Measurements from ENCODE around the gene MACROD2.

Gene MACROD2

GRCh38 chr20:14000917-14001316 lies 5.6 kb downstream of the MACROD2 start:
- no peak for ATAC-seq
- TF ChIP-seq TCF4 (CRISPR knock-in tag; IDR thresholded peaks at IDR 0.05; ENCODE audit: borderline replicate concordance) (no peak), ZFP3 (CRISPR knock-in tag; IDR thresholded peaks at IDR 0.05) (no peak), CREB5 (CRISPR knock-in tag; IDR thresholded peaks at IDR 0.05; ENCODE audit: low read depth) (no peak), ZNF8 (CRISPR knock-in tag; IDR thresholded peaks at IDR 0.05) (no peak), ZNF70 (CRISPR knock-in tag; IDR thresholded peaks at IDR 0.05) (no peak), BACH2 (CRISPR knock-in tag; IDR thresholded peaks at IDR 0.05; ENCODE audit: borderline replicate concordance) (no peak), ZFP30 (CRISPR knock-in tag; IDR thresholded peaks at IDR 0.05) (no peak), GLIS3 (CRISPR knock-in tag; IDR thresholded peaks at IDR 0.05) (no peak), CSDC2 (CRISPR knock-in tag; IDR thresholded peaks at IDR 0.05) (no peak), TOX (CRISPR knock-in tag; IDR thresholded peaks at IDR 0.05; ENCODE audit: borderline replicate concordance) (no peak), ISL1 (CRISPR knock-in tag; IDR thresholded peaks at IDR 0.05) (no peak)

GRCh38 chr20:14005996-14006395 lies 10.7 kb downstream of the MACROD2 start:
- no peak for ATAC-seq
- TF ChIP-seq OSR1 (CRISPR knock-in tag; IDR thresholded peaks at IDR 0.05) (no peak), ZFP30 (CRISPR knock-in tag; IDR thresholded peaks at IDR 0.05) (no peak), ZC3H10 (CRISPR knock-in tag; IDR thresholded peaks at IDR 0.05) (no peak), CREB5 (CRISPR knock-in tag; IDR thresholded peaks at IDR 0.05; ENCODE audit: low read depth) (no peak), GLIS3 (CRISPR knock-in tag; IDR thresholded peaks at IDR 0.05) (no peak), ZNF70 (CRISPR knock-in tag; IDR thresholded peaks at IDR 0.05) (no peak), ZNF565 (CRISPR knock-in tag; conservative IDR thresholded peaks at IDR 0.05; ENCODE audit: low read depth) (no peak), POU6F1 (CRISPR knock-in tag; IDR thresholded peaks at IDR 0.05; ENCODE audit: borderline replicate concordance, low read depth) (no peak), ESRRG (CRISPR knock-in tag; IDR thresholded peaks at IDR 0.05) (no peak), TOX (CRISPR knock-in tag; IDR thresholded peaks at IDR 0.05; ENCODE audit: borderline replicate concordance) (no peak), ARNTL (CRISPR knock-in tag; IDR thresholded peaks at IDR 0.05; ENCODE audit: borderline replicate concordance, low read depth) (no peak), BACH2 (CRISPR knock-in tag; IDR thresholded peaks at IDR 0.05; ENCODE audit: borderline replicate concordance) (no peak), ISL1 (CRISPR knock-in tag; IDR thresholded peaks at IDR 0.05) (no peak), RARB (CRISPR knock-in tag; IDR thresholded peaks at IDR 0.05) (no peak), TCF4 (CRISPR knock-in tag; IDR thresholded peaks at IDR 0.05; ENCODE audit: borderline replicate concordance) (no peak), TSHZ2 (CRISPR knock-in tag; IDR thresholded peaks at IDR 0.05) (no peak), ZFP3 (CRISPR knock-in tag; IDR thresholded peaks at IDR 0.05) (no peak), PPARA (CRISPR knock-in tag; IDR thresholded peaks at IDR 0.05; ENCODE audit: borderline replicate concordance) (no peak), PATZ1 (CRISPR knock-in tag; IDR thresholded peaks at IDR 0.05; ENCODE audit: borderline replicate concordance) (no peak), SNAI2 (CRISPR knock-in tag; IDR thresholded peaks at IDR 0.05) (no peak)

GRCh38 chr20:14009208-14009607 lies 13.9 kb downstream of the MACROD2 start:
- ATAC-seq, result no peak
- TF ChIP-seq ZFP30 (CRISPR knock-in tag; IDR thresholded peaks at IDR 0.05) (no peak), ZNF70 (CRISPR knock-in tag; IDR thresholded peaks at IDR 0.05) (no peak), CREB5 (CRISPR knock-in tag; IDR thresholded peaks at IDR 0.05; ENCODE audit: low read depth) (no peak), POU6F1 (CRISPR knock-in tag; IDR thresholded peaks at IDR 0.05; ENCODE audit: borderline replicate concordance, low read depth) (no peak)
